Adrenal gland (tissue), 12 donors: ENCODE data around the gene CALCOCO2. TPM values are rescaled to one million over a fixed set of nuclear protein-coding genes. Genes with fewer than 3 reads are reported as not detected.
A peak's percentile ranks its signal among the peaks of the same experiment; 100 is the strongest.

Experiments
- DNase-seq, 7 donors: peaks; one replicate each; pipeline ENCODE4 v3.0.0-alpha.2; 2019 to 2020
- H3K27ac ChIP-seq, 5 donors: fragments of 200-600 bp; sonication (generic) in 4 of 5; 1 replicate in 3 of 5; 2 replicates in 2 of 5; pipeline versions ENCODE4 v1.5.1 to v1.8.0; 2016 to 2020; ENCODE audit warnings: mild to moderate bottlenecking in 1 of 5
- H3K27me3 ChIP-seq: fragments of 200-600 bp; 2 replicates; pipeline ENCODE4 v1.8.0; 2021
- H3K36me3 ChIP-seq, 2 donors: fragments of 200-600 bp; replicated peaks in 1 of 2; 1 replicate in 1 of 2; 2 replicates in 1 of 2; pipeline versions ENCODE4 v1.5.1 to v1.8.0; 2018 to 2022
- H3K4me1 ChIP-seq, 2 donors: fragments of 200-600 bp; replicated peaks in 1 of 2; 1 replicate in 1 of 2; 2 replicates in 1 of 2; pipeline versions ENCODE4 v1.5.1 to v1.8.0; 2018 to 2021
- H3K4me3 ChIP-seq, 4 donors: fragments of 200-600 bp; sonication (generic) in 3 of 4; one replicate each; pipeline ENCODE4 v1.5.1; 2016 to 2018
- H3K9me3 ChIP-seq, 3 donors: fragments of 200-600 bp; sonication (generic) in 1 of 3; replicated peaks in 1 of 3; 1 replicate in 2 of 3; 2 replicates in 1 of 3; pipeline versions ENCODE4 v1.5.1 to v1.8.0; 2016 to 2021
- POLR2A ChIP-seq, 2 donors: fragments of 450-650 bp; IDR thresholded peaks; one replicate each; pipeline ENCODE4 v1.6.1; 2017; ENCODE audit warnings: antibody characterized with exemption in 2 of 2, mild to moderate bottlenecking in 2 of 2, moderate library complexity in 1 of 2
- WGBS, 4 donors: extraction: QIAGEN DNeasy Blood & Tissue Kit in 2 of 4; methylation state at CpG; one replicate each; pipeline versions ENCODE4 v1.1.5 to v1.1.7; 2013 to 2017; 5-methylcytosine and 5-hydroxymethylcytosine counted together
- intact Hi-C, 2 donors: fragments of 100-400 bp; cut with DNase I; formaldehyde crosslinking; loops; one replicate each; pipeline versions ENCODE4 v1.14.1 to v1.15.0; 2022 to 2023
- polyA plus RNA-seq, 3 donors: library from polyadenylated mRNA; stranded (reverse); fragments of 200-250 nt in 2 of 3; fragments of 350-450 nt in 1 of 3; fragmentation: Illumina TruSeq in 1 of 3; extraction: RNeasy Lipid Tissue Mini Kit (QIAGEN cat#74804) in 1 of 3; gene quantifications; one replicate each; pipeline ENCODE4 v1.2.3, GENCODE V29; 2013 to 2014
- total RNA-seq, 9 donors: library from RNA; depleted of rRNA in 4 of 9; stranded (reverse); fragments of >200 nt in 4 of 9; fragments of 120-200 nt in 1 of 9; fragmentation: NEBNext Ultra II Directional in 1 of 9; extraction: Animal tissue kit (Norgen Biotek cat#: 25700) in 1 of 9; gene quantifications; one replicate each; pipeline versions ENCODE4 v1.1.0 to v1.2.4, GENCODE V29; 2013 to 2023
- TF ChIP-seq, protein P1 (sequence below), 6 experiments: fragments of 450-650 bp in 4 of 6; fragments of 200-600 bp in 2 of 6; sonication (generic) in 1 of 6; IDR thresholded peaks; 1 replicate in 5 of 6; 2 replicates in 1 of 6; pipeline versions ENCODE4 v1.5.1 to v1.8.0; 2016 to 2021; ENCODE audit warnings: antibody characterized with exemption in 6 of 6, mild to moderate bottlenecking in 2 of 6, moderate library complexity in 1 of 6
- donor health status: healthy with polysubstance abuse.
- donor health status: Bipolar disorder and iron deficiency.
- donor health status: DM: yes; HTN: yes; CAD: no.
- donor health status: DM: no; HTN: no; CAD: no.
- donor health status: DM: no; HTN: no; CAD: no.
- donor health status: DM: yes; HTN: yes; CAD: no.

Gene CALCOCO2
- total and polyA plus RNA-seq, 12 donors = 37.7 to 199 (median 124) TPM

- WGBS, 4 donors = 93 to 98% (median 97%) methylated on average over 4 of the region's 4 CpGs
- intact Hi-C loops = no loop called here
- no peak for DNase-seq
- no peak for TF ChIP-seq POLR2A (IDR thresholded peaks at IDR 0.05)
- TF ChIP-seq, protein P1, sequence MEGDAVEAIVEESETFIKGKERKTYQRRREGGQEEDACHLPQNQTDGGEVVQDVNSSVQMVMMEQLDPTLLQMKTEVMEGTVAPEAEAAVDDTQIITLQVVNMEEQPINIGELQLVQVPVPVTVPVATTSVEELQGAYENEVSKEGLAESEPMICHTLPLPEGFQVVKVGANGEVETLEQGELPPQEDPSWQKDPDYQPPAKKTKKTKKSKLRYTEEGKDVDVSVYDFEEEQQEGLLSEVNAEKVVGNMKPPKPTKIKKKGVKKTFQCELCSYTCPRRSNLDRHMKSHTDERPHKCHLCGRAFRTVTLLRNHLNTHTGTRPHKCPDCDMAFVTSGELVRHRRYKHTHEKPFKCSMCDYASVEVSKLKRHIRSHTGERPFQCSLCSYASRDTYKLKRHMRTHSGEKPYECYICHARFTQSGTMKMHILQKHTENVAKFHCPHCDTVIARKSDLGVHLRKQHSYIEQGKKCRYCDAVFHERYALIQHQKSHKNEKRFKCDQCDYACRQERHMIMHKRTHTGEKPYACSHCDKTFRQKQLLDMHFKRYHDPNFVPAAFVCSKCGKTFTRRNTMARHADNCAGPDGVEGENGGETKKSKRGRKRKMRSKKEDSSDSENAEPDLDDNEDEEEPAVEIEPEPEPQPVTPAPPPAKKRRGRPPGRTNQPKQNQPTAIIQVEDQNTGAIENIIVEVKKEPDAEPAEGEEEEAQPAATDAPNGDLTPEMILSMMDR (IDR thresholded peaks at IDR 0.05) = no peak
- Histone ChIP-seq H3K4me3 (no peak overlapping the region), H3K9me3 (no peaks in the 10 kb centered on the region), H3K36me3 (peaks cover 0 to 96% of the 10 kb centered on the region in 2 donors), H3K27me3 (no peaks in the 10 kb centered on the region), H3K27ac (peak overlapping the region in 1 of 5 donors; percentile 1), H3K4me1 (peaks cover 0 to 5% of the 10 kb centered on the region in 2 donors)
These were observed 20.0 kb downstream of the CALCOCO2 start for GRCh38 chr17:48850792-48851323.

- Histone ChIP-seq H3K27me3 (no peaks in the 10 kb centered on the region), H3K9me3 (no peaks in the 10 kb centered on the region), H3K36me3 (peaks cover 0 to 90% of the 10 kb centered on the region in 2 donors), H3K4me1 (no peaks in the 10 kb centered on the region), H3K27ac (no peak overlapping the region), H3K4me3 (no peak overlapping the region)
- WGBS, 4 donors = 81 to 93% (median 88%) methylated on average over 7 of the region's 7 CpGs
- intact Hi-C loops = no loop called here
- TF ChIP-seq, protein P1 (IDR thresholded peaks at IDR 0.05) = no peak
- DNase-seq = no peak
These were observed 24.1 kb downstream of the CALCOCO2 start for GRCh38 chr17:48854774-48855476.

- no peak overlapping the region for H3K4me3 ChIP-seq
- no peak for TF ChIP-seq POLR2A (IDR thresholded peaks at IDR 0.05)
- TF ChIP-seq, protein P1 (IDR thresholded peaks at IDR 0.05) = no peak
- H3K36me3 ChIP-seq = peaks cover 0 to 90% of the 10 kb centered on the region in 2 donors
- 59 to 69% (median 66%) methylated on average over 3 of the region's 3 CpGs for WGBS, 4 donors
- H3K9me3 ChIP-seq = no peaks in the 10 kb centered on the region
- H3K27ac ChIP-seq = no peak overlapping the region
- intact Hi-C loops = no loop called here
- DNase-seq = no peak
- no peaks in the 10 kb centered on the region for H3K27me3 ChIP-seq
- no peaks in the 10 kb centered on the region for H3K4me1 ChIP-seq
These were observed 25.4 kb downstream of the CALCOCO2 start for GRCh38 chr17:48856122-48856821.

- no peaks in the 10 kb centered on the region for H3K4me1 ChIP-seq
- H3K4me3 ChIP-seq = no peak overlapping the region
- 95 to 100% (median 97%) methylated on average over 3 of the region's 3 CpGs for WGBS, 4 donors
- TF ChIP-seq, protein P1 (IDR thresholded peaks at IDR 0.05) = no peak
- TF ChIP-seq POLR2A (IDR thresholded peaks at IDR 0.05) = no peak
- H3K27ac ChIP-seq = no peak overlapping the region
- intact Hi-C loops = no loop called here
- no peaks in the 10 kb centered on the region for H3K9me3 ChIP-seq
- no peaks in the 10 kb centered on the region for H3K27me3 ChIP-seq
- DNase-seq = no peak
- H3K36me3 ChIP-seq = peaks cover 0 to 92% of the 10 kb centered on the region in 2 donors
These were observed 29.2 kb downstream of the CALCOCO2 start for GRCh38 chr17:48860034-48860433.
